Stimulated activated naive CD8-positive, alpha-beta T cell treated with anti-CD3 and anti-CD28 coated beads, Interleukin-15, Interleukin-2, amounts not matched to agents 100 U/mL and 50 U/mL, for 24 hours (primary cell): ENCODE data around the gene FBXL17.
A peak's percentile ranks its signal among the peaks of the same experiment; 100 is the strongest.
"Not testable (repeated sequence)": the region's sequence is repeated elsewhere in the genome, so short reads cannot be mapped to it uniquely, and the experiment has no call there.

ENCODE experiments used
- ATAC-seq: fragments of 150-1000 bp; cut with Tn5 transposase; one replicate; pipeline ENCODE4 v1.10.0; 2021
- DNase-seq: peaks from one replicate; pipeline ENCODE4 v3.0.0; 2021

Gene FBXL17

DNA sequence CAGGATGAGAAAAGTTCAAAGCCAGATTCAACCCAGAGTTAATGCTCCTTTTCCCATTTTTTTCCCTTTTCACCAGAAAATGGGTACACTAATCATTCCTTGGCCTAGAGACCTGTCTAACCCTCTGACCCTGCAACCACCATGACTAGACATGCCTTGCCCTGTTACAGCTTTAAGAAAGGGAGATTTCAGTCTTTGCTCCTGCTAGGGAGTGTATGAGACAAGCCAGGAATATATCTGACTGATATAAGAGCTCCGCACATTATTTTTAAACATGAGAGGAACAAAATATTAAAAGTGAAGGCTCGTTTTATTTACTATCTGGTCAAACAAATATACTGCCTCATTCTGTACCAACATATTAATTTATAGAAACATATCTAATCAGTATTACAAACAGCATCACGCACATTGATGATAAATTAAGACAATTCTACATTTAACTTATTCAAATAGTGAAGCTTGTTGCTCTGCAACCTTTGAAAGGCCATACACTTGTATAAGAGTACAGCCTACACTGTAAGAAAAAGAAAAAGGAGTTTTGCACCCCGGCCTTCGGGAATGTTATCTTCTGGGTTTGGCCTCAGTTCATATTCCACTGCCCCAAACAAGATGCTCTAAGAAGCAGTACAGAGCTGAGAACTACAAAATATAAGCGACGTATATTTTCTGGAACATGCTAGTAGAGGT, 132.7 kb downstream of the FBXL17 start:
- DNase-seq (no peak), ATAC-seq (no peak)

DNA sequence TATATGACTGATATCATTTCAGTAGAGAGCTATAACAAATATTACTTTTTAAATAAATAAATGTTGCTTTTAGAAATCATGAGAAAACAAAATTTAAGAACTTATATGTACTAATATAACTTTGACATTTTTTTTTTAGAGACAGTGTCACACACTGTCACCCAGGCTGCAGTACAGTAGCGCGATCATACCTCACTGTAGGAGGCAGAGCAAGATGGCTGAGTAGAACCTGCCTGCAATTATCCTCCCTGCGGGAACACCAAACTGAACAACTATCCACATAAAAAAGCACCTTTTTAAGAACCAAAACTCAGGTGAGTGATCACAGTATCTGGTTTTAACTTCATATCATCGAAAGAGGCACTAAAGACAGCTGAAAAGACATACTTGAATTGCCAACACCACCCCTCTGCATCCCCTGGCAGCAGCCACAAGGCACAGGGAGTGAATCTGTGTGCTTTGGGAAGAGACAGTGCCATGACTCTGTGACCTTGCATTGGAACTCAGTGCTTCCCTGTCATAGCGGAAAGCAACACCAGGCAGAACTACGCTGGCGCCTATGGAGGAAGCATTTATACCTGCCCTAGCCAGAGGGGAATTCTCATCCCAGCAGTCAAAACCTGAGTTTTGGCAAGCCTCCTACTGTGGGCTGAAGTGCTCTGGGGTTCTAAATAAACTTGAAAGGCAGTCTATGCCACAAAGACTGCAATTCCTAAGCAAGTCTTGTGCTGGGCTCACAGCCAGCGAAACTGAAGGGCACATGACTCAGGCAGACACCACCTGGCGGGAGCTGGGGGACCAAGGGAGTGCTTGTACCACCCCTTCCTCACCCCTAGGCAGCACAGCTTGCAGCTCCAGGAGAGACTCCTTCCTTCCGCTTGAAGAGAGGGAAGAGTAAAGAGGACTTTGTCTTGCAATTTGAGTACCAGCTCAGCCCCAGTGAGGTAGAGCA, 142.7 kb downstream of the FBXL17 start:
- no peak for ATAC-seq
- DNase-seq = no peak

- ATAC-seq (no peak), DNase-seq (no peak)
Observed at GRCh38 chr5:108238461-108238860, 143.4 kb downstream of the FBXL17 start.

GRCh38 chr5:108233617-108234155, 148.2 kb downstream of the FBXL17 start:
- ATAC-seq = no peak

DNA sequence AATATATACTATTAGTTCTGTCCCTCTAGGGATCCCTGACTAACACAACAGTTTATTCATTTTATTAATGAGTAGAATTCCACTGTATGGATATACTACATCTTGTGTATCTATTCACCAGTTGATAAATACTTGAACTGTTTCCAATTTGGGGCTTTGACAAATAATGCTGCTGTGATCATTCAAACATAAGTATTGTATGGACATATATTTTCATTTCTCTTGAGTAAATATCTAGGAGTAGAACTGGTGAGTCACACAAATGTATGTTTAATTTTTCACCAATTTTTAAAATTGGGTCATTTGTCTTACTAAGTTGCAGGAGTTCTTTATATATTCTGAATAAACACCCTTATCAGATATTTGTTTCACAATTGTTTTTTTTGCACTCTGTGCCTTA, 149.1 kb downstream of the FBXL17 start:
- no peak for DNase-seq
- no peak for ATAC-seq

More at GRCh38 chr5:108233617-108234155, 148.2 kb downstream of the FBXL17 start:
- no peak for DNase-seq

- no peak for ATAC-seq
Observed at GRCh38 chr5:108222011-108222410, 159.9 kb downstream of the FBXL17 start.

DNA sequence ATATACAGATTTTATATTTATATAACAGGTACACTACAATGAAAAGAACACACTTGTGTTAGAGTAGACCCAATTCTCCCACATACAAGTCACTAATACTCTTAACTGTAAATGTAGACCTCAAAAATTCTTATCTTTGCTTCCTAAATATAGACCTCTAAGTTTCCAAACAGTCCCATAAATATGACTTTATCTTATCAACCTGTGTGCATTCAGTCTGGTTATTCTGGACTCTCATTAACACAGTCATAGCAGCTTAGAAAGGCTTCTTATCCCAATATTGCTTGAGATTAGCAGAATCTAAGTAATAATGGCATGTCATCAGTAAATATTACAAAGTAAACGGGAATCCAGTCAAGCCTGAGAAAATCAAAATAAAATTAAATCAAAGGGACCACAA, 161.1 kb downstream of the FBXL17 start:
- DNase-seq = no peak
- no peak for ATAC-seq

More at GRCh38 chr5:108222011-108222410, 159.9 kb downstream of the FBXL17 start:
- DNase-seq = no peak

GRCh38 chr5:108216890-108217289, 165.0 kb downstream of the FBXL17 start:
- ATAC-seq (no peak), DNase-seq (no peak)

DNA sequence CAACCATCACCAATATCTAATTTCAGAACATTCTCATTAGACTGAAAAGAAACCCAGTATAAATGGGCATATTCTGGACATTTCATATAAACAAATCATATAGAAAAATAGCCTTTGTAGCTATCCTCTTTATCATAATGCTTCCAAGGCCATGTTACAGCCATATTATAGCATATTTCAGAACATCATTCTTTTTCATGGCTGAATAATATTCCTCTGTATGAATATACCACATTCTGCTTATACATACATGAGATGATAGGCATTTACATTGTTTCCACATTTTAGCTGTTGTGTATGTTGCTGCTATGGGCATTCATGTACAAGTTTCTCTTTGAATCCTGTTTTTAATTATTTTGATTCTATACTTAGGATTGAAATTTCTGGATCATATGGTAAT, 167.0 kb downstream of the FBXL17 start:
- no peak for DNase-seq
- no peak for ATAC-seq

DNA sequence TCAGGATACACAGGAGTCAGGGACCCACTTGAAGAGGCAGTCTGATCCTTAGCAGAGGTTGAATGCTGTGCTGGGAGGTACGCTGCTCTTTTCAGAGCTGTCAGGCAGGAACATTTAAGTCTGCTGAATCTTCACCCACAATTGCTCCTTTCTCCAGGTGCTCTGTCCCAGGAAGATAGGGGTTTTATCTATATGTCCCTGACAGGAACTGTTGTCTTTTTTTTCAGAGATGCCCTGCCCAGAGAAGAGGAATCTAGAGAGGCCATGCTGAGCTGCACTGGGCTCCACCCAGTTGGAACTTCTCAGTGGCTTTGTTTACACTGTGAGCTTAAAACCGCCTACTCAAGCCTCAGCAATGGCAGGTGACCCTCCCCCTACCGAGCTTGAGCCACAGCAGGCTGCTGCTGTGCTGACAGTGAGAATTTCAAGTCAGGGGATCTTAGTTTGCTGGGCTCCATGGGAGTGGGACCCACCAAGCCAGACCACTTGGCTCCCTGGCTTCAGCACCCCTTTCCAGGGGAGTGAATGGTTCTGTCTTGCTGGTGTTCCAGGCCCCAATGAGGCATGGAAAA, 169.0 kb downstream of the FBXL17 start:
- DNase-seq (no peak), ATAC-seq (no peak)

GRCh38 chr5:108206707-108207106, 175.2 kb downstream of the FBXL17 start:
- DNase-seq = no peak
- no peak for ATAC-seq

- no peak for ATAC-seq
- DNase-seq = no peak
Observed at GRCh38 chr5:108201721-108202120, 180.2 kb downstream of the FBXL17 start.

- ATAC-seq (peak; percentile 14), DNase-seq (no peak)
Observed at GRCh38 chr5:108196276-108196675, 185.6 kb downstream of the FBXL17 start.

DNA sequence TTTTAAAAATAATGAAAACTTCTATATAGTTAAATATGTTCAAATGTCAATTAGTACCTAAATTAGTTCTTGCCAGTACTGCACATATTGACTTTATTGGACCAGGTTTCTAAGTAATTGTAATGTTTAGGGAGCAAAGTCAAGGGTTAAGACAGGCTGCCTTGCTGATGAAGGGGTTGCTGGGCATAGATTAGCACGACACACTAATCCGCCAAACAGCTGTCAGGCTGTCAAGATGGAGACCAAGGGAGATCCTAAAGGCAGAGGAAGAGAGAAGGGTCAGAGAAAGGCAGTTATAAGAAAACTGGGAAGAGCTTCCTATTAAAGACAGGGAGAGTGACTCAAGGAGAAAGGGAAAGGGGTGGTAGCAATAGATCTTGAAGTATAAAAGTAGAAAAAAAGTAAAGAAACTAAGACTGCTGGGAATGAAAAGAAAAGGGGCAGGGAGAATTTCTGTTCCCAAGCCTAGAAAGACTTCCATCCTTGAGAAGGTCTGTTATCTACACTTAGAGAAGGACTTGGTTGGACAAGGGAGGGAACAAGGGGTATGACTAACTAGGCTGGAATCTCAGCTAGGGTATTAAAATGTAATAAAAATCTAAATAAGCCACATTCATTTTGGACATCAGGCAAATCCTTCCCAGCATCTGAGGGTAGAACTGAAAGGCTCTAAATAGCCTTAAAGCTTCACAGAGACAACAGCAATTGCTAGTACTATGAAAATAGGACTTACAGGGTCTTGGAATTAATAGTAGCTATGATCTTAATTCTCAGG, 188.7 kb downstream of the FBXL17 start:
- DNase-seq (no peak), ATAC-seq (no peak)

GRCh38 chr5:108184940-108185339, 197.0 kb downstream of the FBXL17 start:
- ATAC-seq (no peak), DNase-seq (no peak)

DNA sequence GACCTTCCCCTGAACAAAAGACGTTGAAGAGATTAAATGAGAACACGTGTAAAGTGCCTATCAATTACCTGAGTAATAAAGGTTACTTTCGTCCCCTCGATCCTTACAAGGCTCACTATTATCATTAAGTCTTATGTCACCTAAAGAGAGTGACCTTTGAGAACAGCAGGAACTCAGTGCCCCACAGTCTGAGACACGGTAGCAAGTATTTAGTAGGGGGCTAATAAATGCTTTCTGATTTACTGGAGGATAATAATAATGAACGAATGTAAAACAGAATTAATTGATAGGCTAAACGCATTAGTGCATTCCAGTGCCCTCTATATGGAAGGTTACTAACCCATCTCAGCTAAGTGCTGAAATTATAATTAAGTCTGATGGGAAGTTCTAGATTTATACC, 199.9 kb downstream of the FBXL17 start:
- DNase-seq (no peak), ATAC-seq (no peak)

GRCh38 chr5:108174286-108174685, 207.6 kb downstream of the FBXL17 start:
- no peak for ATAC-seq
- DNase-seq = no peak

- no peak for DNase-seq
Observed at GRCh38 chr5:108171759-108172158, 210.1 kb downstream of the FBXL17 start.

DNA sequence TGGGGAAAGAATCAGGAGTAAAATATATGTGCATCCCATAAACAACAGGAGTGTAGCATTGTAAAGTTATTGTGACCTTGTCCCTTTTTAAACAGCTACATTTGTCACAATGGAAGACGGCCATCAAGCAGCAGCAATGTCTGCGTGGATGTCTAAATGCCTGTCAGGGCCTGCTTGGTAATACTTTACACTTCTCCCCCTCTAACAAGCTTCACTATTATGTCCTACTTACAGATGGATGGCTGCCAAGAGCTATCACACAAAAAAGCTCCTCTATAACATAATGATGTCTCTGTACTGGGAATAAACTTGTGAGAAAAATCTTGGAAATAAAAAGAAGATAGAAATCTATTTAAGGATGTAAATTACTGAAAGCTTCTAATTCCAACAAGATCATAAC, 213.0 kb downstream of the FBXL17 start:
- ATAC-seq = no peak
- no peak for DNase-seq

More at GRCh38 chr5:108171759-108172158, 210.1 kb downstream of the FBXL17 start:
- ATAC-seq = no peak

DNA sequence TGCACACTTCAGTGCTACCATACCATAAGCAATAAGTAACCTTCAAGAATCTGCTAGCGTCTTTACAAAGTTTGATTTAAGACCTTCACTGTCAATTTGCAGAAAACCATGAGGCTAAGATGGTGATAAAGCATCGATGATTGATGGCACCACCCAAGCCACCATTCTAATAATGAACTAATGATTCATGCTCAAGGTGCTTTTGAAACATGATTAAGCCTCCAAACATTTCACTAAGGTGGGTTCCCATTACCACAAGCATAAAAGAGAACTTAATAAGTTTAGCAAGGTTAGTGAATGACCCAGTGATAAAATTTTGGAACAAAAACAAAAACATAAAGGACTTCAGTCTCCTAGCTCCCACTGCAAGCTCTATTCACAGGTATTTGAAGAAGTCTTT, 214.7 kb downstream of the FBXL17 start:
- no peak for ATAC-seq
- no peak for DNase-seq

DNA sequence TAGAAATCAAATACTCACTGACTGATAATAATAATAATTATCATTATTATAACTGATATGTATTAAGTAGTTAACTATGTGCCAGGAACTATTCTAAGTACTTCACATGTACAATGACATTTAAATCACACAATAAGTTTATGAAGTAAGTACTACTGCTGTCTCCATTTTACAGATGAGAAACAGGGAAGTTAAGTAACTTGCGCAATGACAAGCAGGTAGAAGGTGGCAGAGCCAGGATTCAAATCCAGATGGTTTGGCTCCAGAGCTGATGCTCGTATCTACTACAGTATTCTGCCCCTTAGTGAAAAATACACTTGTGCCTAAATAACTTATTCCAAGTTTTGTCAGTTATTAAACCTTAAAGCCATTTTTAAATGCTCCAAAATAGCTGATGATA, 217.3 kb downstream of the FBXL17 start:
- ATAC-seq = no peak
- no peak for DNase-seq

DNA sequence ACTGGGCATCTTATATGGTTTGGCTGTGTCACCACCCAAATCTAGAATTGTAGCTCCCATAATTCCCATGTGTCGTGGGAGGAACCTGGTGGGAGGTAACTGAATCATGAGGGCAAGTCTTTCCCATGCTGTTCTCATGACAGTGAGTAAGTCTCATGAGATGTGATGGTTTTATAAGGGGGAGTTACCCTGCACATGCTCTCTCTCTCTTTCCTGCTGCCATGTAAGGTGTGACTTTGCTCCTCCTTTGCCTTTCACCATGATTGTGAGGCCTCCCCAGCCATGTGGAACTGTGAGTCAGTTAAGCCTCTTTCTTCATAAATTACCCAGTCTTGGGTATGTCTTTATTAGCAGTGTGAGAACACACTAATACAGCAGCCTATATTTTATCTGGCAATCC, 229.0 kb downstream of the FBXL17 start:
- ATAC-seq, DNase-seq: not testable (repeated sequence)
